Cardiac septum (tissue), 1 donor: ENCODE data around the gene OR4F6. TPM values are rescaled to one million over a fixed set of nuclear protein-coding genes. Genes with fewer than 3 reads are reported as not detected.

Experiments
- DNase-seq: peaks from one replicate; pipeline ENCODE4 v3.0.0-alpha.2; 2020; ENCODE audit warnings: low spot score
- intact Hi-C: fragments of 100-400 bp; cut with DNase I; formaldehyde crosslinking; loops from one replicate; pipeline ENCODE4 v1.14.0; 2022
- total RNA-seq: library from RNA; stranded (reverse); fragmentation: NEBNext Ultra II Directional; extraction: Animal tissue kit (Norgen Biotek cat#: 25700); gene quantifications from one replicate; pipeline ENCODE4 v1.2.1, GENCODE V29; 2021
- donor health status: DM: no; HTN: no; CAD: no.

The OR4F6 gene
- total RNA-seq, 1 donor from 2014 or later: not detected

- DNase-seq: no peak
- intact Hi-C loops: no loop called here
These were observed 2.3 kb upstream of the OR4F6 start for GRCh38 chr15:101801048-101801447.

GRCh38 chr15:101803676-101804075 is 367 bp downstream of the OR4F6 start:
- no peak for DNase-seq
- intact Hi-C loops: no loop called here

- intact Hi-C loops: no loop called here
- DNase-seq: no peak
These were observed 1.1 kb downstream of the OR4F6 start for GRCh38 chr15:101804375-101804774.

DNA sequence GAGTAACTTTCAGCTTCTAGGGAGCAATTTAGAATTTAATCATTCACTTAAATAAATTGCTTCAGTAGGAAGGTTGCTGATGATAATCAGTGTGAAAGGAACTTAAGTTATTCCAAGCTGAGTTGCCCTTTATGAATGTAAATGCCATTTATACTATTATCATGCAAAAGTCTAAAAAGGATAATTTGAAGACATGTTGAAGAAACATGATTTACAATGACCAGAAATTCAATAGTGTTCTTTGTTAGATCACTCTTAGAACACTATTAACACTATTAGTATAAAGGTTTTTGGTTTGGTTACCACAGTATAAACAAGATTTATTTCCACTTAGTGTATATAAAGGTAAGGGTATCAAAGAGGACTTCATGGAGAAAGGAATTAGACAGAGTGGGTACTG is 1.6 kb downstream of the OR4F6 start:
- intact Hi-C loops: no loop called here
- no peak for DNase-seq

DNA sequence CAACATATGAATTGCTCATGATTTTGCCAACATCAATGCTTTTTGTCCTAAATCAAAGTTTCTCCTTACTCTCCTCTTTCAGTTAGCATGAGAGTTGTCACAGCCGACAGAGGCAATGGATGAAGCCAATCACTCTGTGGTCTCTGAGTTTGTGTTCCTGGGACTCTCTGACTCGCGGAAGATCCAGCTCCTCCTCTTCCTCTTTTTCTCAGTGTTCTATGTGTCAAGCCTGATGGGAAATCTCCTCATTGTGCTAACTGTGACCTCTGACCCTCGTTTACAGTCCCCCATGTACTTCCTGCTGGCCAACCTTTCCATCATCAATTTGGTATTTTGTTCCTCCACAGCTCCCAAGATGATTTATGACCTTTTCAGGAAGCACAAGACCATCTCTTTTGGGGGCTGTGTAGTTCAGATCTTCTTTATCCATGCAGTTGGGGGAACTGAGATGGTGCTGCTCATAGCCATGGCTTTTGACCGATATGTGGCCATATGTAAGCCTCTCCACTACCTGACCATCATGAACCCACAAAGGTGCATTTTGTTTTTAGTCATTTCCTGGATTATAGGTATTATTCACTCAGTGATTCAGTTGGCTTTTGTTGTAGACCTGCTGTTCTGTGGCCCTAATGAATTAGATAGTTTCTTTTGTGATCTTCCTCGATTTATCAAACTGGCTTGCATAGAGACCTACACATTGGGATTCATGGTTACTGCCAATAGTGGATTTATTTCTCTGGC is 2.5 kb downstream of the OR4F6 start:
- DNase-seq: no peak
- intact Hi-C loops: no loop called here

- intact Hi-C loops: no loop called here
- no peak for DNase-seq
These were observed 4.1 kb downstream of the OR4F6 start for GRCh38 chr15:101807345-101807945.

DNA sequence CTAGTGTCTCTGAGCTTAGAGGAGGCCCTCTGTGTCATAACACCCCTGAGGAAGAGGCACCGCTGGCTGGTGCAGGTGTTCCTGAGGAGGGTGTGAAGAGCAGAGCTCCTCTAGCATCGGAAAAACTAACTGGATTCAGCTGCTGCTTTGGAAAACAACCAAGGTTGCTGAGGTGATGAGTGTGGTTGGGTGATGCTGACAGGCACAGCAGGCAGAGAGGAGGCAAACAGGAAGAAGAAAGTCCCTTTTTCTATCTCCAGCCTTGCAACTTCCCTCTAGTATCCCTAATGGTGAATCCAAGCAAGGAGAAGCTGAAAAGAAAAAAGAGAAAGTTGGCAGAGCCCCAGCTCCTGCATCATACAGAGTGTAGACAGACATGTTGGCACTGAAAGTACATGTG is 4.9 kb downstream of the OR4F6 start:
- intact Hi-C loops: no loop called here

DNA sequence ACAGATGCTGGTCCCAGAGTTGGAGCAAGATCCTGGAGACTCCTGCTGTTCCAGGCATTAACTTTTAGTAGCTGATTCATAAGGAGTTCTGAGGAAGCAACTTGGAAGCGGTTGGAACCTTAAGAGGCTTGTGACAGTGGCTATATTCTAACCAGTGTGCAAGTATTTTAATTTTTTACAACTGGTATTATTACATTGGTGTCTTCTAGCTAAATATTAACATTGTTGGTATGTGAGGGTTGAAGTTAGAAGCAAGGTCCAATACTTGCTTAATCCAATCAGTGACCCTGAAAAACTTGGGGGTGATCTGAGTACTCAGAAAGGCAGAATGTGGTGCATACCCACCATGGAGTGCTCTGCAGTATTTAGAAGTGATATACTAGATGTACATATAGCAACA is 7.1 kb downstream of the OR4F6 start:
- DNase-seq: no peak
- intact Hi-C loops: no loop called here

More for the DNA sequence above, 4.9 kb downstream of the OR4F6 start:
- DNase-seq: no peak

GRCh38 chr15:101810876-101811275 is 7.6 kb downstream of the OR4F6 start:
- intact Hi-C loops: no loop called here
- no peak for DNase-seq

- DNase-seq: no peak
- intact Hi-C loops: no loop called here
These were observed 8.6 kb downstream of the OR4F6 start, which contains the start of gene OR4F15 for GRCh38 chr15:101811902-101812301. TSS of gene OR4F15 (plus strand) at chr15:101812202. CDS start at chr15:101818187, 5,985 bp downstream.

GRCh38 chr15:101813803-101814534 is 10.7 kb downstream of the OR4F6 start:
- DNase-seq: no peak
- intact Hi-C loops: no loop called here

- DNase-seq: no peak
- intact Hi-C loops: no loop called here
These were observed 17.5 kb downstream of the OR4F6 start for GRCh38 chr15:101820781-101821180.

DNA sequence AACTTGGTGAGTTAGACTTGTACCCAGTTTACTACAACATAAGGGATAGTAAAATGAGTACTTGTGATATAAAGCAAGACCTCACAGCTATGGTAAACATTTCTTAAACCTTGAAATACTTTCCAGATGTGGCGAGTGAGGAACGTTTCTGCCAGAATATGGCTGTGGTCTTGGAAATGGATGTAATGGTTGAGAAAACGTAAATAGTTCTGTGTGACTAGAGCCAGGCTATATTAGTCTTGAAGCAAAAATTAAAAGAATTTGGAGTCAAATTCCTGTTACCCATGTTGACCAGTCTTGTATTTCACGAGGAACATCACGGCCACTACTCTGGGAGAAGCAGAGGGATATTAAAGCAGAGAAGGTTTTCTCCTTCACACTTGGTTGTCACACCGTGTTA is 23.9 kb downstream of the OR4F6 start:
- DNase-seq: no peak
- intact Hi-C loops: no loop called here

- no peak for DNase-seq
- intact Hi-C loops: no loop called here
These were observed 25.5 kb downstream of the OR4F6 start for GRCh38 chr15:101828774-101829173.

DNA sequence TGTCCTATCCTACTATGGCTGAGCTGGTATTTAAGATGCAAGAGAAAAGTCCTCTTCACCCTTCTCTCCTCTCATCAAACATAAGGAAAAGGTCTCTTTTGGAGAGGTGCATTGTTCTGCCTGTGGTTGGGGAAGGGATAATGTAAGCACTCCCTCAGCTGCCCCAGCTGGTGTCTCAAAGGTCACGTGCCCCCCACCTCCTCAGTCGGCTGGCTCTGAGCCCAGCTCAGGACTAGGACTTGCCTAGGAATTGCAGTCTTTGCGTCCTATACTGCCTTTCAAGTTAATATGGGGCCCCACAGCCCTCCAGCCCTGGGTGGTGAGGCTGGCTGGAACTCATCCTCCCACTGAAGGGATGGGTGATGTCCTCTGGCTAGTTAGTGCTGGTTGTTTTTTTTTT is 38.3 kb downstream of the OR4F6 start:
- intact Hi-C loops: no loop called here

DNA sequence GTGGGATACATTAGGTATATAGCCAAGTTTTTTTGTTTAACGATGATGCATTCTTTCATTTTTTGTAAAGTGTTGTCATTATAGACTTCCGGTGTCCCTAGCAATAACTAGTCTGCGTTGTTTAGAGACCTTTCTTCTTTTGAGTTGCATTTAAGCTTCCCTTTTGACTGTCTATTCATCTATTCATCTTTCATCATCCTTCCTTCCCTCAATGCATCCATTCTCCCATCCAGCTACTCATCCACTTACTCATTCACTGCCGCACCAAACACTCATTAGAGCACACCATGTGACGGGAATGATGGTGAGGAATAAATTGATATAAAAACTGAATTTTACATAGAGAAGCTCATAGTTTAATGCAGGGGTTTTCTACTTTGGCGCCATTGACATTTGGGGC is 41.6 kb downstream of the OR4F6 start:
- intact Hi-C loops: no loop called here
- DNase-seq: no peak

More for the DNA sequence above, 38.3 kb downstream of the OR4F6 start:
- no peak for DNase-seq

DNA sequence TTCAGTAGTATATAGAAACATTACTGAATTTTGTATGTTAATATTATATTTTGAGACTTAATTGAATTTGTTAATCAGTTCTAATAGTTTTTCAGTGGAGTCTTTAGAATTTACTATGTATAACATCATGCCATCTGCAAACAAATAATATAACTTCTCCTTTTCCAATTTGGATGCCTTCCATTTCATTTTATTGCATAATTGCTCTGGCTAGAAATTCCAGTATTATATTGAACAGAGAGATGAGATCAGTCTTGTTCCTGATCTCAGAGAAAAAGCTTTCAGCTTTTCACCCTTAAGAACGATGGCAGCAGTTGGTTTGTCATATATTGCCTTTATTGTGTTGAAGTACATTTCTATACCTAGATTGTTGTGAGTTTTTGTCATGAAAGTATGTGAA is 49.0 kb downstream of the OR4F6 start:
- no peak for DNase-seq
- intact Hi-C loops: no loop called here
